ENCODE measurements around the gene PCDHGB6. TPM values are rescaled to one million over a fixed set of nuclear protein-coding genes. Genes with fewer than 3 reads are reported as not detected.

The PCDHGB6 gene
- total and polyA plus RNA-seq, 7 experiments from 2014 or later: 0.05 to 0.44 (median 0.16) TPM

- H3K36me3 Mint-ChIP-seq: peaks cover 3 to 29% (median 13%) of the 10 kb centered on the region in 5 donors
- Histone ChIP-seq H3K27me3 (ENCODE audit: control insufficient read depth in 2 of 2, insufficient read depth in 2 of 2, low read length in 2 of 2) (peaks cover 7 to 19% of the 10 kb centered on the region in 2 donors), H3K36me3 (ENCODE audit: control insufficient read depth in 2 of 3, insufficient read depth in 3 of 3, low read length in 3 of 3) (no peaks in the 10 kb centered on the region), H3K4me1 (ENCODE audit: control insufficient read depth in 2 of 2, insufficient read depth in 2 of 2, low read length in 2 of 2) (no peaks in the 10 kb centered on the region), H3K27ac (ENCODE audit: low read depth, low read length) (no peak overlapping the region), H3K4me3 (ENCODE audit: low read length) (no peak overlapping the region), H3K9me3 (ENCODE audit: control insufficient read depth in 2 of 3, low read length in 3 of 3) (peaks cover 0 to 27% (median 5%) of the 10 kb centered on the region in 3 experiments)
- peaks cover 4 to 58% (median 39%) of the 10 kb centered on the region in 11 donors for H3K9me3 Mint-ChIP-seq
- H3K4me3 Mint-ChIP-seq: no peak overlapping the region
- ChIA-PET CTCF (no interaction called here), POLR2A (interaction anchor here (0.7 kb wide), 1 partner anchor 357 kb away, joined by 3 read pairs; no protein-coding TSS in a partner anchor)
- H3K27me3 Mint-ChIP-seq: peaks cover 28 to 66% (median 63%) of the 10 kb centered on the region in 5 donors
- intact Hi-C loops (cut with micrococcal nuclease): no loop called here
- no peak overlapping the region for H3K27ac Mint-ChIP-seq
- ATAC-seq (no peak), DNase-seq (no peak)
- H3K4me1 Mint-ChIP-seq: peaks cover 7 to 12% (median 9%) of the 10 kb centered on the region in 7 donors
Measured at GRCh38 chr5:141434006-141434405, 26.2 kb downstream of the PCDHGB6 start.

DNA sequence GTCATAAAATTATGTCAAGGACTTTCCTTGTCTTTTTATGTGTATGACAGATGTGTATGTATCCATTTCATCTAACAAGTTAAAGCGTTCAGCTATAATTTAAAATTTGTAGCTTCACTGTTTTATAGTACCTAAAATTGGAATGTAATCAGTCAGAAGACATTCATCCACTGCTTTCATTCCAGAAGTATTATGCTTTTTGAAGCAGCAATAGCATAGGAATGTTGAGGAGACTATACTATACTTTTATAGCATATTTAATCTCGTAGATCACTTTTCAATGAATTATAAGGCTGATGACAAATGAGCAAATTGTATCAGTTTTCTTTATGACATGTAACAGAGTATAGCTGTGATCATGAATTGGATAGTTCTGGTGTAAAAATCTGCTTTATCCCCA lies 29.4 kb downstream of the PCDHGB6 start:
- Histone ChIP-seq H3K36me3 (ENCODE audit: control insufficient read depth in 2 of 3, insufficient read depth in 3 of 3, low read length in 3 of 3) (no peaks in the 10 kb centered on the region), H3K9me3 (ENCODE audit: control insufficient read depth in 2 of 3, low read length in 3 of 3) (peaks cover 0 to 12% (median 0%) of the 10 kb centered on the region in 3 experiments), H3K27ac (ENCODE audit: low read depth, low read length) (no peak overlapping the region), H3K4me3 (ENCODE audit: low read length) (no peak overlapping the region), H3K27me3 (ENCODE audit: control insufficient read depth in 2 of 2, insufficient read depth in 2 of 2, low read length in 2 of 2) (peaks cover 0 to 11% of the 10 kb centered on the region in 2 donors), H3K4me1 (ENCODE audit: control insufficient read depth in 2 of 2, insufficient read depth in 2 of 2, low read length in 2 of 2) (no peaks in the 10 kb centered on the region)
- Mint-ChIP-seq H3K36me3 (peaks cover 0 to 10% (median 3%) of the 10 kb centered on the region in 5 donors), H3K9me3 (peaks cover 0 to 48% (median 25%) of the 10 kb centered on the region in 11 donors), H3K27ac (no peak overlapping the region), H3K27me3 (peaks cover 8 to 62% (median 48%) of the 10 kb centered on the region in 5 donors), H3K4me1 (peaks cover 0 to 2% (median 0%) of the 10 kb centered on the region in 7 donors), H3K4me3 (no peak overlapping the region)
- POLR2A ChIA-PET: no interaction called here
- intact Hi-C loops (cut with micrococcal nuclease): no loop called here
- CTCF ChIA-PET: no interaction called here
- no peak for ATAC-seq
- no peak for DNase-seq

DNA sequence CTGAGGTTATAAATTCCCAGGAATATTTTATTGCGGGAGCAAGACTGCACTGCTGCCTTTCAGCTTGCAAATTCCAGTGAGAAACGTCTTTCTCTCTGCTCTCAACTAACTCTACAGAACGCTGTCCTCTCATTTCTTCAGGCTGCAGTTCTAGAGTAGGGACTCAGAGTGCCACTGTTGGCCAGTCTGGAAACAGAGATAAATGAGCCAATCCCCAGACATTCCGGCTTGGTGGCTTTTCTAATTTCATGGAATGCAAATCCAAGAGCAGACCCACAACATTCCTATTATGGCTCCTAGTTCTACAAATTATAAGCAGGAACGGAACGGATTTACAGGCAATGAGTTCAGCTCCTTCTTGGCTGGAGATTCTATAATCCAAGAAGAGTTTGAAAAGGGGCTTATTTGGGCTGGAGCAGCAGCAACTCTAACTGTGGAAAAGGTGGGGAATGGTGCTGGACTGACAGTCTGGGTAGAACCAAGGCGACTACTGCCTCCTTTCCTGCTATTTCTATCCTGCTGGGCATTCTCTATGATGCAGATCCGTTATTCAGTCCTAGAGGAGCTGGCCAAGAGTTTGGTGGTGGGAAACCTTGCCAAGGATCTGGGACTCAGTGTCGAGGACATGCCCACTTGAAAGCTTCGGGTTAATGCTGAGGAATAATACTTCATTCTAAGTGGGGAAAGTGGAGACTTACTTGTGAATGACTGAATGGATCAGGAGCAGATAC lies 31.8 kb downstream of the PCDHGB6 start:
- Mint-ChIP-seq H3K27me3 (peaks cover 2 to 50% (median 38%) of the 10 kb centered on the region in 5 donors), H3K27ac (no peak overlapping the region), H3K9me3 (peaks cover 0 to 36% (median 9%) of the 10 kb centered on the region in 11 donors), H3K4me3 (no peak overlapping the region), H3K4me1 (no peaks in the 10 kb centered on the region), H3K36me3 (no peaks in the 10 kb centered on the region)
- ChIA-PET POLR2A (no interaction called here), CTCF (no interaction called here)
- ATAC-seq (no peak), DNase-seq (no peak)
- Histone ChIP-seq H3K27me3 (ENCODE audit: control insufficient read depth in 2 of 2, insufficient read depth in 2 of 2, low read length in 2 of 2) (peaks cover 0 to 11% of the 10 kb centered on the region in 2 donors), H3K4me3 (ENCODE audit: low read length) (no peak overlapping the region), H3K36me3 (ENCODE audit: control insufficient read depth in 2 of 3, insufficient read depth in 3 of 3, low read length in 3 of 3) (no peaks in the 10 kb centered on the region), H3K4me1 (ENCODE audit: control insufficient read depth in 2 of 2, insufficient read depth in 2 of 2, low read length in 2 of 2) (no peaks in the 10 kb centered on the region), H3K27ac (ENCODE audit: low read depth, low read length) (no peak overlapping the region), H3K9me3 (ENCODE audit: control insufficient read depth in 2 of 3, low read length in 3 of 3) (peaks cover 0 to 4% (median 0%) of the 10 kb centered on the region in 3 experiments)
- intact Hi-C loops (cut with micrococcal nuclease): no loop called here

DNA sequence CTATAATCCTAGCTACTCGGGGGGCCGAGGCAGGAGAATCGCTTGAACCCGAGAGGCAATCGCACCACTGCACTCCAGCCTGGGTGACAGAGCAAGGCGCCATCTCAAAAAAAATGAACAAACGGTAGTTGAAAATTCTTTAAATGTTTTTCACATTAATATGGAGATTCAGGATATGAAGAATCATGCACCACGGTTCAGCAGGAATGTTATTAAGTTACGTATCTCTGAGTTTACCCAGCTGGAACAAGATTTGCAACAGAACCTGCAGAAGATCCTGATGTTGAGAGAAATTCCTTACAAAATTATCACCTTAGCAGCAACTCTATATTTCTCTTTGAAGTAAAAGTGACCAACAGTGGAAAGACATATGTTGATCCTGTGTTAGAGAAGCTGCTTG lies 32.5 kb downstream of the PCDHGB6 start:
- Mint-ChIP-seq H3K4me1 (no peaks in the 10 kb centered on the region), H3K9me3 (peaks cover 0 to 29% (median 9%) of the 10 kb centered on the region in 11 donors), H3K36me3 (no peaks in the 10 kb centered on the region), H3K27me3 (peaks cover under 1 to 48% (median 34%) of the 10 kb centered on the region in 5 donors), H3K27ac (no peak overlapping the region), H3K4me3 (no peak overlapping the region)
- no peak overlapping the region for H3K4me3 ChIP-seq (ENCODE audit: low read length)
- peaks cover 0 to 4% (median 0%) of the 10 kb centered on the region in 3 experiments for H3K9me3 ChIP-seq (ENCODE audit: control insufficient read depth in 2 of 3, low read length in 3 of 3)
- no peak for ATAC-seq
- intact Hi-C loops (cut with micrococcal nuclease): no loop called here
- no peak overlapping the region for H3K27ac ChIP-seq (ENCODE audit: low read depth, low read length)
- DNase-seq: no peak
- H3K27me3 ChIP-seq (ENCODE audit: control insufficient read depth in 2 of 2, insufficient read depth in 2 of 2, low read length in 2 of 2): peaks cover 0 to 7% of the 10 kb centered on the region in 2 donors
- POLR2A ChIA-PET: no interaction called here
- H3K4me1 ChIP-seq (ENCODE audit: control insufficient read depth in 2 of 2, insufficient read depth in 2 of 2, low read length in 2 of 2): no peaks in the 10 kb centered on the region
- CTCF ChIA-PET: no interaction called here
- no peaks in the 10 kb centered on the region for H3K36me3 ChIP-seq (ENCODE audit: control insufficient read depth in 2 of 3, insufficient read depth in 3 of 3, low read length in 3 of 3)

DNA sequence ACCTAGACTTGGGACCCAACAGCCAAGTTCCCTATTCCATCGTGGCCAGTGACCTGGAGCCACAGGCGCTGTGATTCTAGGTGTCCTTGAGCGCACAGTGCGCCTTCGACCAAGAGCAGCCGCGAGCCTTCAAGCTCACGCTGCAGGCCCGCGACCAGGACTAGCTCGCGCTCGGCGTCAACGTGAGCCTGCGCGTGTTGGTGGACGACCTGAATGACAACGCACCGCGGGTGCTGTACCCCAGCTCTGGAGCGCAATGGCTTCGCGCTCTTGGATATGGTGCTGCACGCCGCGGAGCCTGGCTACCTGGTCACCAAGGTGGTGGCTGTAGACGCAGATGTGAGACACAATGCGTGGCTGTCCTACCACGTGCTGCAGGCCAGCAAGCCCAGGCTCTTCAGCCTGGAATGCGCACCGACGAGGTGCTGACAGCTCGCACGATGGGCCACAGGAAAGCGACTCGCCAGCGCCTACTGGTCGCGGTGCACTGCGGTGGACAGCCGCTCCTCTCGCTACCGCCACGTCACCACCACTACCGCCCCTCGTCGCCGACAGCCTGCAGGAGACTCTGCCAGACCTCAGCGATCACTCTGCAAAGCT lies 33.9 kb downstream of the PCDHGB6 start:
- Mint-ChIP-seq H3K27me3 (peaks cover 0 to 43% (median 33%) of the 10 kb centered on the region in 5 donors), H3K4me1 (no peaks in the 10 kb centered on the region), H3K9me3 (peaks cover 0 to 24% (median 7%) of the 10 kb centered on the region in 11 donors), H3K4me3 (no peak overlapping the region), H3K36me3 (no peaks in the 10 kb centered on the region), H3K27ac (no peak overlapping the region)
- Histone ChIP-seq H3K27ac (ENCODE audit: low read depth, low read length) (no peak overlapping the region), H3K4me1 (ENCODE audit: control insufficient read depth in 2 of 2, insufficient read depth in 2 of 2, low read length in 2 of 2) (no peaks in the 10 kb centered on the region), H3K27me3 (ENCODE audit: control insufficient read depth in 2 of 2, insufficient read depth in 2 of 2, low read length in 2 of 2) (peaks cover 0 to 6% of the 10 kb centered on the region in 2 donors), H3K36me3 (ENCODE audit: control insufficient read depth in 2 of 3, insufficient read depth in 3 of 3, low read length in 3 of 3) (no peaks in the 10 kb centered on the region), H3K9me3 (ENCODE audit: control insufficient read depth in 2 of 3, low read length in 3 of 3) (peaks cover 0 to 4% (median 0%) of the 10 kb centered on the region in 3 experiments), H3K4me3 (ENCODE audit: low read length) (no peak overlapping the region)
- ATAC-seq (no peak), DNase-seq (no peak)
- ChIA-PET CTCF (no interaction called here), POLR2A (no interaction called here)
- intact Hi-C loops (cut with micrococcal nuclease): no loop called here
